Brain microvascular endothelial cell (primary cell): ENCODE measurements around the gene LRRFIP1.
A peak's percentile ranks its signal among the peaks of the same experiment; 100 is the strongest.

ENCODE experiments used
- DNase-seq: peaks from one replicate; pipeline ENCODE4 v3.0.0-alpha.2; 2020
- H3K27ac ChIP-seq: fragments of 250-450 bp; sonication (Bioruptor Pico); 2 replicates; pipeline ENCODE4 v1.5.1; 2020; ENCODE audit warnings: mild to moderate bottlenecking, moderate library complexity
- H3K27me3 ChIP-seq: fragments of 250-450 bp; sonication (Bioruptor Pico); replicated peaks from 2 replicates; pipeline ENCODE4 v1.5.1; 2020; ENCODE audit warnings: mild to moderate bottlenecking
- H3K36me3 ChIP-seq: fragments of 250-450 bp; sonication (Bioruptor Pico); replicated peaks from 2 replicates; pipeline ENCODE4 v1.5.1; 2020; ENCODE audit warnings: mild to moderate bottlenecking
- H3K4me3 ChIP-seq: 2 replicates; pipeline ENCODE4 v1.5.1; 2011; ENCODE audit warnings: low read depth, mild to moderate bottlenecking, control low read depth, low read length, moderate library complexity
- in situ Hi-C: cut with HindIII; loops from 2 replicates; pipeline ENCODE4 v1.10.0; 2017; ENCODE audit warnings: low sequenced_read_pairs, low pct_ligation_motif_present
- TF ChIP-seq, protein P1 (sequence below): IDR thresholded peaks from 2 replicates; pipeline ENCODE4 v1.5.1; 2011; ENCODE audit warnings: low read depth, mild to moderate bottlenecking, moderate library complexity, low read length, control low read depth, inconsistent platforms; ENCODE audit errors: missing control alignments

The LRRFIP1 gene

DNA sequence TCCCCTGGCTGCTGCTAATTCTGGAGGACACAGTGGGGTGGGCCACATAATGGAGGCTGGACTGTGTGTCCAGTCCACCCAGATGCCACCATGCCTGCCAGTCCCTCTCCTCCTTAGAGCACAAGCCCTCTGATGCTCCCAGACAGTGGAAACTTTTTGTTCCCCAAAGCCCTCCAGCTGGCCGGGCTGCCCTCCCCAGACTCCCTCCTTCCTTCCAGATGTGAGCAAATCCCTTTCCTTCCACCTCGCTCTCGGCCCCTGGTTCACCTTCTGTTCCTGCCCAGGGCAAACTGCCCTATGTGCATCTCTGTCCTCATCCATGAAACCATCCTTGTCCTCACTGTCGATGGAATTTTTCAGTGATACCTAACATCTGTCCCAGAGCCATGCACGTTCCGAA lies 33.9 kb downstream of the LRRFIP1 start:
- DNase-seq: no peak

DNA sequence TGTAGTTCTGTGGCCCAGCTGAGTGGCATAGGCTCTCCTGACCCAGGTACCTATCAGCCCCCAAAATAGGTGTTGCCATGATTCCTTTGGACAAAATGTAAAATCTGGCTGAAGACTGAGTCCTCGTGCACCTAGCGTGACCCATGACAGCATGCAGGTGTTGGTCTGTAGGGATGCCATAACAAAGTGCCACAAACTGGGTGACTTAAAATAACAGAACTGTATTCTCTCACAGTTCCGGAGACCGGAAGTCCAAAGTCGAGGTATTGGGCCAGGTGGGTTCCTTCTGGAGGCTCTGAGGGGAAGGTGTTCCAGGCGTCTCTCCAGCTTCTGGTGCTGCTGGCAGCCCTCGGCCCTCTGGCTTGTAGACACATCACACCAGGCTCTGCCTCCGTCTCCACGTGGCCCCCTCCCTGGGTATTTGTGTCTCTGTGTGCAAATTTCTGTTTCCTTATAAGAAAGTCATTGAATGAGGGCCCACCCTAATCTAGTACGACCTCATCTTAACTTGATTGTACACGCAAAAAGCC lies 34.5 kb downstream of the LRRFIP1 start:
- H3K4me3 ChIP-seq: no peak overlapping the region
- no peak for DNase-seq
- in situ Hi-C loops: no loop called here
- no peaks in the 10 kb centered on the region for H3K36me3 ChIP-seq
- TF ChIP-seq, protein P1, sequence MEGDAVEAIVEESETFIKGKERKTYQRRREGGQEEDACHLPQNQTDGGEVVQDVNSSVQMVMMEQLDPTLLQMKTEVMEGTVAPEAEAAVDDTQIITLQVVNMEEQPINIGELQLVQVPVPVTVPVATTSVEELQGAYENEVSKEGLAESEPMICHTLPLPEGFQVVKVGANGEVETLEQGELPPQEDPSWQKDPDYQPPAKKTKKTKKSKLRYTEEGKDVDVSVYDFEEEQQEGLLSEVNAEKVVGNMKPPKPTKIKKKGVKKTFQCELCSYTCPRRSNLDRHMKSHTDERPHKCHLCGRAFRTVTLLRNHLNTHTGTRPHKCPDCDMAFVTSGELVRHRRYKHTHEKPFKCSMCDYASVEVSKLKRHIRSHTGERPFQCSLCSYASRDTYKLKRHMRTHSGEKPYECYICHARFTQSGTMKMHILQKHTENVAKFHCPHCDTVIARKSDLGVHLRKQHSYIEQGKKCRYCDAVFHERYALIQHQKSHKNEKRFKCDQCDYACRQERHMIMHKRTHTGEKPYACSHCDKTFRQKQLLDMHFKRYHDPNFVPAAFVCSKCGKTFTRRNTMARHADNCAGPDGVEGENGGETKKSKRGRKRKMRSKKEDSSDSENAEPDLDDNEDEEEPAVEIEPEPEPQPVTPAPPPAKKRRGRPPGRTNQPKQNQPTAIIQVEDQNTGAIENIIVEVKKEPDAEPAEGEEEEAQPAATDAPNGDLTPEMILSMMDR: no peak
- no peaks in the 10 kb centered on the region for H3K27me3 ChIP-seq
- no peak overlapping the region for H3K27ac ChIP-seq

More for the DNA sequence above, 33.9 kb downstream of the LRRFIP1 start:
- Histone ChIP-seq H3K36me3 (no peaks in the 10 kb centered on the region), H3K27ac (no peak overlapping the region), H3K4me3 (no peak overlapping the region), H3K27me3 (no peaks in the 10 kb centered on the region)
- TF ChIP-seq, protein P1: no peak
- in situ Hi-C loops: no loop called here

DNA sequence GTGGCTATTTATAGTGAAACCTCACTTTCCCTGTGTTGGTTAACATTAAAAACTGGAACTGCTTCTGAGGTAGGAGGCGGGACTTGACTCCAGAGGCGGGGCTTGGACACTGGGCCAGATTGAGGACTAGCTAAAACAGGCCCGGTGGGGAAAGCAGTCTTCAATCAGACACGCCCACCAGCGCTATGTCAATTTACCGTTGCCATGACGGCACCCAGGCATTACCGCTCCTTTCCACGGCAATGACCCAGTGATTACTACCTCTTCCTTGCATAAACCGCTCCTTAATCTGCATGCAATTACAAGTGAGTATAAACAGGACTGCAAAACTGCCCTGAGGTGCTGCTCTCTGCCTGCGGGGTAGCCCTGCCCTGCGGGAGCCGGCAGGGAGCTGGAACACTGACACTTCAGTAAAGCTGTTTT lies 35.3 kb downstream of the LRRFIP1 start:
- TF ChIP-seq, protein P1: no peak
- in situ Hi-C loops: no loop called here
- DNase-seq: peak; percentile 86
- H3K36me3 ChIP-seq: no peaks in the 10 kb centered on the region
- H3K4me3 ChIP-seq: no peak overlapping the region
- H3K27me3 ChIP-seq: no peaks in the 10 kb centered on the region
- no peak overlapping the region for H3K27ac ChIP-seq

DNA sequence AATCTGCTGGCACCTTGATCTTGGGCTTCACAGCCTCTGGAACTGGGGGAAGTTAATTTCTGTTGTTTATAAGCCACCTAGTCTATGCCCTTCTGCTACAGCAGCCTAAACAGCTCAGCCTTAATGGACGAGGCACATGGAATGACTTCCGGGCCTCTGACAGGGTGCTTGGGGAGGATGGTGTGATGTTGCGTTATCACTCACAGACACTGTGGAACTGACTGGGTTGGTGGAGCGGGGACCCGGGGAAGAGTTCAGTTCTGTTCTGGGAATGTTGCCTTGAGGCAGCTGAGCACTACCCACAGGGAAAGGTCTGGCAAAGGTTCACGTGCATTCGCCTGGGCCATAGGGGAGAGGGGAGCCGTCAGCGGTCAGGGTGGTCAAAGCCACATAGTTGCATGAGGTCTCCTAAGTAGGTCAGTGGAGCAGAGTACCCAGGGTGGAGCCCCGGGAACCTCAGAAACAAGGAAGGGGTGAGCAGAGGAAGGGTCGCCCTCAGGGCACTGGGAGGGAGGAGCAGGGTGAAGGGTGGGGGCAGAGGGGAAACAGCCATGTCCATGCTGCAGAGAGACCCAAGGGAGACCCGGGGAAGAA lies 36.2 kb downstream of the LRRFIP1 start:
- TF ChIP-seq, protein P1: no peak
- no peak overlapping the region for H3K4me3 ChIP-seq
- no peak overlapping the region for H3K27ac ChIP-seq
- DNase-seq: no peak
- H3K27me3 ChIP-seq: no peaks in the 10 kb centered on the region
- H3K36me3 ChIP-seq: no peaks in the 10 kb centered on the region
- in situ Hi-C loops: no loop called here

DNA sequence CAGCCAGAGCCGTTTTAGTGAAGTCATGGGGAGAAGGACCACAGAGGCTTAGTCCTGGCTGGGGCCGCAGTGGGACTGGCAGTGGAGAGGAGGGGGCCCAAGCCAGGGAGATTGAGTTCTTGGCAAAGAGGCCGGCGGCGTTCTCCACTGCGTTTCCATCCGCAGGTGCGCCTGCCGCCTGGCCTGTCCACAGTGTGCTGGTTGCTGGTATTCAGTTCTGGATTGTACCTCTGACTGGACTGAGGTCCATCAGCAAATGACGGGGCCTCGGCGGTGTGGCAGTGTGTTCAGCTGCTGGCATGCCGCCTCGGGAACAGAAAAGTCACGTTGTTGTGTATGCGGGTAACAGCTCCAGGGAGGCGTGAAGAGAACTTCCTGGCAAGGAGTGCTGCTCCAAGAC lies 36.8 kb downstream of the LRRFIP1 start:
- Histone ChIP-seq H3K4me3 (no peak overlapping the region), H3K36me3 (no peaks in the 10 kb centered on the region), H3K27me3 (no peaks in the 10 kb centered on the region), H3K27ac (no peak overlapping the region)
- TF ChIP-seq, protein P1: no peak
- no peak for DNase-seq
- in situ Hi-C loops: no loop called here

DNA sequence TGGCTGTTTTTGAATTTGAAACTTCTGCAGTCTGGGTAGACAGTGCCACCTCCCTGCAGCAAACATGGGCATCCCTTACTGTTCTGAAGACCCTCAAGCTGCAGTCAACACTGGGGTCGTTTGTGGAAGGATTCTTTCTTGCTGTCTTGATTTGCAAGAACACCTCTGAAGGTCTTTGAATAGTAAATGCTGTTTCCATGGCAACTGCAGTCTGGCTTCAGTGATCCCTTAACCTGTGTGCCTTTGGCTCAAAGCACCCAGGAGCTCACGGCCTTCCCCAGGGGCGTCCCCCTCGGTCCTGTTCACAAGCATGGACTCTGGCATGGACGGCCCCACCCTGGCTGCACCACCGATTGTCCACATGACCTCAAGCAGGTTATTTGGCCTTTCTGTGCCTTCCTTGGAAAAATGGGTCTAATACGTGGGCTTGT lies 38.3 kb downstream of the LRRFIP1 start:
- Histone ChIP-seq H3K27me3 (no peaks in the 10 kb centered on the region), H3K36me3 (no peaks in the 10 kb centered on the region), H3K4me3 (no peak overlapping the region), H3K27ac (no peak overlapping the region)
- TF ChIP-seq, protein P1: peak; percentile 23
- DNase-seq: no peak
- in situ Hi-C loops: no loop called here
